GM18517 (cell line): ENCODE results near the gene SEMA4A.

Experiments used
- ATAC-seq: cut with Tn5 transposase; IDR thresholded peaks from one replicate; pipeline ENCODE4 v1.9.1; 2021; ENCODE audit warnings: mild to moderate bottlenecking, moderate library complexity; ENCODE audit not compliant: unreplicated experiment

The SEMA4A gene

GRCh38 chr1:156134716-156135435 is 18.5 kb upstream of the SEMA4A start:
- ATAC-seq, result no peak

- ATAC-seq, result no peak
Measured at GRCh38 chr1:156135930-156136871, 17.2 kb upstream of the SEMA4A start.

GRCh38 chr1:156136970-156137483 is 16.4 kb upstream of the SEMA4A start:
- no peak for ATAC-seq

GRCh38 chr1:156138458-156138867 is 14.9 kb upstream of the SEMA4A start:
- ATAC-seq, result no peak

- no peak for ATAC-seq
Measured at GRCh38 chr1:156140879-156141707, 12.3 kb upstream of the SEMA4A start.

GRCh38 chr1:156143765-156144489 is 9.5 kb upstream of the SEMA4A start:
- ATAC-seq, result no peak

- no peak for ATAC-seq
Measured at GRCh38 chr1:156144742-156145141, 8.6 kb upstream of the SEMA4A start.

- ATAC-seq, result no peak
Measured at GRCh38 chr1:156145650-156146019, 7.8 kb upstream of the SEMA4A start.

GRCh38 chr1:156146020-156146768 is 7.2 kb upstream of the SEMA4A start:
- no peak for ATAC-seq

- ATAC-seq, result no peak
Measured at GRCh38 chr1:156146769-156147405, 6.5 kb upstream of the SEMA4A start.

- ATAC-seq, result no peak
Measured at GRCh38 chr1:156148216-156148615, 5.2 kb upstream of the SEMA4A start.

- ATAC-seq, result peak; percentile 53
Measured at GRCh38 chr1:156149374-156150332, 3.7 kb upstream of the SEMA4A start.

GRCh38 chr1:156150333-156151011 is 2.9 kb upstream of the SEMA4A start:
- no peak for ATAC-seq

- no peak for ATAC-seq
Measured at GRCh38 chr1:156151093-156151688, 2.2 kb upstream of the SEMA4A start.

- ATAC-seq, result no peak
Measured at GRCh38 chr1:156152628-156153027, 757 bp upstream of the SEMA4A start.

GRCh38 chr1:156154317-156154749 is 948 bp downstream of the SEMA4A start:
- ATAC-seq, result peak; percentile 46
